CD4-positive, alpha-beta T cell treated with Interleukin-4 for 1 hour (primary cell): ENCODE data around the gene RASA2.
"Not testable (repeated sequence)": the region's sequence is repeated elsewhere in the genome, so short reads cannot be mapped to it uniquely, and the experiment has no call there.

ENCODE experiments used
- DNase-seq, 2 donors: peaks; one replicate each; pipeline ENCODE4 v3.0.0-alpha.2; 2020 to 2022

The RASA2 gene

DNA sequence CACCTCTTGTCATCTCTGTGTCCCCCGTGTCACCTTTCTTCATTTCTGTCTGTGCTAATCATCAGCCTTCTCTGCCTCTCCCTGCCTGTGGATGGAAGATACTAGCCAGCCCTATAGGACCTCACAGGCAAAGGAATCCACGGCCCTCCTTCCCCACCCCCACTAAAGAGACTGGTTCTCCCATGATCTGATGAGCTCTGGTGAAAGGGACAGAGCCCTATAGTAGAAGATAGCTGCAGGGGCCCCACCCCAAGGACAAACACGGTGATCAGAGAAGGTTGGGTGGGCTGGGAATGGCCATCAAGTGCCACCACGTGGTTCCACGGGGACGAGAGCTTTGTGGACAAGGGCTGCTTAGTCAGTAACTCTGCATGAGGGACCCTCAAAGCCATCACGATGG lies 27.8 kb upstream of the RASA2 start:
- no peak for DNase-seq

- peak; percentile 89 for DNase-seq
Measured at GRCh38 chr3:141460097-141460704, 26.6 kb upstream of the RASA2 start.

DNA sequence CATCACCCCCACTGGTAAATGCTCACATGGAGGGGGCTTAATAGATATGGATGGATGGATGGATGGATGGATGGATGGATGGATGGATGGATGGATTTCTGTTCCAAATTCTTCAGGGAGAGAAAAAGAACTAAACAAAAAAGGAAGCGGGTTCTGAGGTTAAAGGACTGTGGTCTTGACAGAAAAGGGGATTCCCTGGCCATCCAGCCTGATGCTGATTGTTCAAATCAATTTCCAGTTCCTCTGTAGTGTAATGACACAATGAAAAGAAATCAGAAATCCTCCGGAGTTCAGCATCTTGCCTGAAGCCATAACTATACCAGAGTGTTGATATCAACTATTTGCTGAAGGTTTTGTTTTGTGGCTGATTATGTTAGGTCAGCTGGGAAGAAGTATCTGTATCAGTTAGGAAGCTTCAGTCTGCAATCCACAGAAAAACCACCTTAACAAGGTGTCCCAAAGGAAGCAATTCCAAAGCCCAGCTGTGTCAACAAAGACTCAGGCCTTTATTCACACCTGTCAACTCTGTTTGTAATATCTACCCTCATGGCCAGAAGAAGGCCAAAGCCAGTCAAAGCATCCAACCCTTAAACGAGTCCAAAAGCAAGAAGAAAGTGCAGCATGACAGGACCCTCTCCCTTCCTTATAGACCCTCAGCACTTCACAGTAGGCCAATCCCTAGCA lies 24.5 kb upstream of the RASA2 start:
- DNase-seq, result peak in 1 of 2 donors; percentile 12

DNA sequence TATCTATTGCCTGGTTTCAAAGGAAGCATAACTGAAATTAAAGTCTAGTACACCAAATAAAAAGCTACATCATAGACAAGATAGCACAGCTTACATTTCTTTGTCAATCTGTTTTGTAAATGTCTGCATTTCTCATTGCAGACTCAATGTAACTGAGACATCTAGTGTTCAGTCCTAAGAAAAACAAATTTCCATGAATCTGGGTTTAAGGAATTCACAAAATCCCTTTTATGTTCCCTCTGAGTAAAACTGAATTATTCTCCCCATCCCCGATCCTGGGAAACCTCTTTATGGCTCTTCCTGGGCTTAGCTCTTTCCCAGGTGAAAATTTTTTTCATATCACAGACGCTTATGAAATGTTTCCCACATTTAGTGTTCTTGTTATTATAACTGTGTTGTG lies 21.6 kb upstream of the RASA2 start:
- no peak for DNase-seq

DNA sequence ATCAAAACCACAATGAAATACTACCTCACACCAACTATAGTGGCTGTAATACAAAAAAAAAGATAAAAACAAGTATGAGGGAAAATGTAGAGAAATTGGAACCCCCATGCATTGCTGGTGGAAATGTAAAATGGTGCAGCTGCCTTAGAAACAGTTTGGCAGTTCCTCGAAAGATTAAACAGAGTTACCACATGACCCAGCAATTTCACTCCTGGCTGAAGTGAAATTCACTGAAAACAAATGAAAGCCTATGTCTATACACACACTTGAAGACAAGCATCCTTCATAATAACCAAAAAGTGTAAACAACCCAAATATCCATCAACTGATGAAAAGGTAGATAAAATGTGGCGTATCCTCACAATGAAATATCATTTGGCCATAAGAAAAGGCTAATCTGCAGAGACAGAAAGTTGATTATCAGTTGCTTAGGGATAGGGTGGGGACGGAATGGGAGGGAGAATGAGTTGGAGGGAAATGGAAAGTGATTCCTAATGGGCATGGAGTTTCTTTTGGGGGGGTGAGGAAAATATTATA lies 20.1 kb upstream of the RASA2 start:
- no peak for DNase-seq

DNA sequence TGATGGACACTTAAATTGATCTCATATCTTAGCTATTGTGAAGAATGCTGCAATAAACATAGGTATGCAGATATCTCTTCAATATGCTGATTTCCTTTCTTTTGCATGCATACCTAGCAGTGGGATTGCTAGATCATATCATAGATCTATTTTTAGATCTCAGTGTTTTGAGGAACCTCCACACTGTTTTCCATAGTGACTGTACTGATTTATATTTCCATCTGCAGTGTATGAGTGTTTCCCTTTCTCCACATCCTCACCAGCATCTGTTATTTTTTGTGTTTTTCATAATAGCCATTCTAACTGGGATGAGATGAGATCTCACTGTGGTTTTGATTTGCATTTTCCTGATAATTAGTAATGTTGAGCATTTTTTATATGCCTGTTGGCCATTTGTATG lies 17.1 kb upstream of the RASA2 start:
- DNase-seq, result no peak

DNA sequence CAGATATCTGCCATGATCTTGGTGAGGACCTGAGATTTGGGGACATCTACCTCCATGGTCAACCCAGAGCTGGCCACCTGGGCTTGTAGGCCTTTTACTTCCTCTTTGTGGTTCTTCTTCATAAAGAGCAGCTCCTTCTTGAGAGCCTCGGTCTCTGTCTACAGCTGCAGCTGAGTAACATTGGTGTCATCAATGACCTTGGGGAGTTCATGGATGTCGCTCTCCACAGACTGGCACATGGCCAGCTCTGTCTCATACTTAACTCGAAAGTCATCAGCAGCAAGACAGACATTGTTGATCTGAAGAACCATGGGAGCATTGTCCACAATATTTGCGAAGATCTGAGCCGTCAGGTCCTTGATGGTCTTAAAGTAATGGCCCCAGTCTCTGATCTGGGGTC lies 15.7 kb upstream of the RASA2 start:
- DNase-seq, result no peak

DNA sequence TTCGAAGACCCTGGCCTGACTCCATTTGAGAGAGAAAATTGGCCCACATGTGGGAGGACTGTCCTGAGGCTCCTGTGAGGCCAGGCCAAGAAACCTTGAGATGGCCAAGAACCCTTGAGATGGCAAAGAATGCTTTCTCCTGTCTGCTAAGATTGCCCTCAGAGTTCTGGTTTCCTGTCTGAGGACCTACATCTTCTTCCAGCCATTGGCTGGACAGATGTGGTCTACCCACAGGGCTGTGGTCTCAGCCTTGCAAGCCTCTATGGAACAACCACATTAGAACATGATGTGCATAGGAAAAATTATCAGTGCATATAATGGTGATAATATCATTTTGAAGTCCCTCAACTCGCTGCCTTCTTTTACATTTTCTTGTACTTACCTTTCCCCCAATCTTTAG lies 10.8 kb upstream of the RASA2 start:
- peak in 1 of 2 donors; percentile 46 for DNase-seq

DNA sequence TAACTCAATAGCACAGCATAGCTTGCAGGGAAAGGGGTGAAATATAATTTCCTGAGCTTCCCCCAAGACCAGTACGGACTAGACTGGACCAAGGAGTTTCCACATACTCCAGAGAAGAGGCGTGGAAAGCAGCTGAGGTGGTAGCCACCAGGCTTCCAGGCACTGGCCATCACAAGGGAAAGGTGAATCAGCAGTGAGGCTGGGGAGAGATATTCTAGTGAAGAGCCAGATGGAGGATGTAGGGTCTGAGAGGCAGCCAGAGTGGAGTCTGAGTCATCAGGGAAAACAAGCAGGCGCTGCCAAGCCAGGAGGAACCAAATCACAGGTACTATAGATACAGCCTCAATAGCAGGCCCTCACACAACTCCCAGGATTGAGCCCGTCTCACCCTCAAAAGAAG lies 9.6 kb upstream of the RASA2 start:
- DNase-seq, result no peak

DNA sequence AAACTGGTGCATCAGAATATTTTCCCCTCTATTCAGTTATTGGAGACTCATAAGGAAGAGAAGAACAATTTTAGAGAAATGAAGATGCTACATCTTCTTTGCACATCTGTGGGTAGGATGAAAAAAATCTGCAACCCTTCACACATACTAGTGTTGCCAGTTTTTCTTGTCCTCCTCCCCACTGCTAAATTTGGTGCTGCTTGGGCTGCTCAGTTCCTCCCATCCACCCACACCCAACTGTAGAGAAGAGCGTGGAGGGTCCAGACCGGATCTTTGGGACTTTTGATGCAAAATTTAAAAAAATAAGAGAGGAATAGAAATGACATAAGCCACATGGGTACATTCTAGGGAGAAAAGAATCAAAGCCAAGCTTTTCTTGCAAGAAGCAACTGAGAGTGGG lies 8.7 kb upstream of the RASA2 start:
- DNase-seq, result no peak

GRCh38 chr3:141478840-141479239 lies 8.0 kb upstream of the RASA2 start:
- not testable (repeated sequence) for DNase-seq

- no peak for DNase-seq
Measured at GRCh38 chr3:141482245-141482922, 4.4 kb upstream of the RASA2 start.

DNA sequence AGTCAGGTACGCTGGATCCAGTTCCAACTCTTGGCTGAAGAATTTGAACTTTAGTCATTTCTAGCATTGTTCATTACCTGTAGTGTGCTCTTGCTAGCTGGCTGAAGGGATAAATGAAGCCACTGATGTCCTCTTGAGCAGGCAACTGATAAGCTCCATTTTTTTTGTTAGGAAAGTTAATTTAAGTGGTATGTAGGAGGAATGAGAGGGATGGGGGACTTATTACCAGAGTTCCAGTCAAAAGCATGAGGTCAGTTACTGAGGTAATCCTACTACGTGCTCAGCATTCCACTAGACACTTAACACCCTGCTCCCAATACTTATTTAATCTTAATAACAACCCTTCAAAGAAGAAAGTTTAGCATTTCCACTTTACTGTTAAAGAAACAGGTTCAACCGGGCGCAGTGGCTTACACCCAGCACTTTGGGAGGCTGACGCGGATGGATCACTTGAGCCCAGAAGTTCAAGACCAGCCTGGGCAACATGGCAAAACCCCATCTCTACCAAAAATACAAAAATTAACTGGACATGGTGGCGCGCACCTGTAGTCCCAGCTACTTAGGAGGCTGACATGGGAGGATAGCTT lies 2.0 kb upstream of the RASA2 start:
- no peak for DNase-seq

DNA sequence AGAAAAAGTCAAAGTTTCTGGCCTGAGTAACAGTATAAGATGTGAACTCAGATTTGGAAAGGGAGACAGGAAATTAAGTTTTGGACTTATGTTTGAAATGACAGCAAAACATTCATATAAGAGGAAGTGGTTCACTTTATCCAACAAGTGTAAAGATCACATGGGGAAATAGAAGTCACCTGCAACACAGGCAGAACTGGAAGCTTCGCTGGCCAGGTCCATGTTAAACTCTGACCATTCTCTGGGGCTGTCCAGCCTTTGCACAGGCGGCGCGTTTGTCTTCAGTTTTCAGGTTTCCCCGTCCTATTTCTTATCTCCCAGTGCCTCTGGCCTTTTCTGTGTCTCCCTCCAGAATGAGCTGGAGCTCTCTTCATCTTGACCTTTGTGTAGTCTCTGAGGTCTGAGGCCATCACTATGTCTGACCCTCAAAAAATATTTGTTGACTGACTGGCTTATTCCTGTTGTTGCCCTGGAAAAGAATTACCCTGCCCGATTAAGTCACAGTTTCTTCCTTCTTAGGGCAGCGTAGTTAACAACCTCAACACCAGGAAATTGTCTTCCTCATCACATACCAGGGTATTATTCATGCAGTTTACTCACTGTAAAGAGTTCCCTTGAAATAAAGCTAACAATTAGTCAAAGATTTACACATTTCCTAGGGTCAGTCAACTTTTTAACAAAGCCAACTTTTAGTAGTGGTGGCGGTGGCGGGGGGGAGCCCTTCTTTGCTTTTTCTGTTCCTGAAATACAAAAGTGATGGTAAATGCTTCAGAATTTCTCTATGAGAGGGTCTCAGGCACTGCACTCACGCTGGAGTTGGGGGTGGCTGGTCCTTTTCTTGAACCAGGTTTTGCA lies 959 bp upstream of the RASA2 start:
- peak; percentile 12 to 35 for DNase-seq

DNA sequence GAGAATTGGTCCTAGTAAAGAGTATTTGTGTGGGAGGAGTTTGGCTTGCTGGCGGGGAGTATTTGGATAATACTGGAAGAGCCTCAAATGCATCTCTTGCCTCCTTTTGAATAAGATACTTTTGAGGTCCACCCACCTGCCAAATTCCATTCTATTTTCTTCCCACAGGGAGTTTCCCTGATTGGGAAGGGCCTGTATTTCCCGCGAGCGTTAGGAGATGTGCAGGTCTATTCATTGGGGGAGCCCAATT lies 406 bp upstream of the RASA2 start:
- no peak for DNase-seq

DNA sequence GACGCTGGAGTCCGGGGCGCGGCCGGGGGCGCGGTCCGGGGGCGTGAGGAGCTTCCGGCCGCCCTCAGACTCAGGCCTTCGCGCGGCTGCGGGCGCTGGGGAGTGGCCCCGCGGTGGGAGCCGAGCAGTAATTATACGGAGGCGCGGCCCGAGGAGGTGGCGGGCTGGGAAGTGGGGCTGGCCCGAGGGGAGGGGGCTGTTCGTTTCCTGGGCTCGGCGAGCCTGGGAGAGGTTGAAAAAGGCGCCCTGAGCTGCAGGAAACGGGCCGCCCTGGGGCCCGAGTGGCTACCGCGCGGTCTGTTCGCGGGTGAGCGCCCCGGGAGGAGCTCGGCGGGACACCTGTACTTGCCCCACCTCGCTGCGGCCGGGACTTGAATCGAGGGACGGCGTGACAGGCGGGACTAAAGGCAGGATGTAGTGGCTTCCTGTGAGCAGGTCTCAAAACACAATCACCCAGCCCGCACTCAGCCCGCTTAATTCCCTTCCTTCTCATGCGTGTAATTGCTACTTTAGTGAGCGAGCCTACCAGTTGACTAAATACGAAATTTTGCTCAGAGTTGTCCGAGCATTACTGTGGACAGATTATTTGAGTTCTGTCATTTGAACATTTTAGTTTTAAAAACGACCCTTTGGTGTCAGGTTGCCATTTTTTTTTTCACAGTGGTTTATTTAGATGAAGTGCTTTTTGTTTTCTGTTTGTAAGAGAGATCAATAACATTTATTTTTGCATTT lies 860 bp downstream of the RASA2 start:
- DNase-seq, result peak; percentile 90

- DNase-seq, result peak; percentile 18 to 63
Measured at GRCh38 chr3:141489203-141489602, 2.4 kb downstream of the RASA2 start.

GRCh38 chr3:141491081-141491480 lies 4.3 kb downstream of the RASA2 start:
- DNase-seq, result no peak

DNA sequence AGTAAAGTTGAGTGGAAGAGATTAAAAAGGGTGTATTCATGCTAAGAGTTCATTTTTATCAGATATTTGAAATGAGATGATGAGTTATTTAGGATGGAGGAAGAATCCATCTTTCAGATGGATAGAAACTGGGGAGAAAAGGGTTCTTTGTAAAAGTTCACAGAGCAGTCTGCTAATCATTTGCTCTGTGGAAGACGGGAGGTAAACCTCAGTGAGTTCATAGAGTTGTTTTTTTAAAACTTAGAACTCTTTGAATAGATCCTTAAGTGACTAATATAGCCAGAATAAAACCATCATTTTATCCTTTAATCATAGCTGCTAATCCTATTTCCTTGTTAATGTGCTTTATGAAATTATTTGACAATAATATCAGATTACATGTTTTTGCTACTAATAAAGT lies 5.1 kb downstream of the RASA2 start:
- DNase-seq, result no peak

GRCh38 chr3:141493184-141493583 lies 6.4 kb downstream of the RASA2 start:
- peak; percentile 36 to 73 for DNase-seq

GRCh38 chr3:141497589-141497988 lies 10.8 kb downstream of the RASA2 start:
- not testable (repeated sequence) for DNase-seq

DNA sequence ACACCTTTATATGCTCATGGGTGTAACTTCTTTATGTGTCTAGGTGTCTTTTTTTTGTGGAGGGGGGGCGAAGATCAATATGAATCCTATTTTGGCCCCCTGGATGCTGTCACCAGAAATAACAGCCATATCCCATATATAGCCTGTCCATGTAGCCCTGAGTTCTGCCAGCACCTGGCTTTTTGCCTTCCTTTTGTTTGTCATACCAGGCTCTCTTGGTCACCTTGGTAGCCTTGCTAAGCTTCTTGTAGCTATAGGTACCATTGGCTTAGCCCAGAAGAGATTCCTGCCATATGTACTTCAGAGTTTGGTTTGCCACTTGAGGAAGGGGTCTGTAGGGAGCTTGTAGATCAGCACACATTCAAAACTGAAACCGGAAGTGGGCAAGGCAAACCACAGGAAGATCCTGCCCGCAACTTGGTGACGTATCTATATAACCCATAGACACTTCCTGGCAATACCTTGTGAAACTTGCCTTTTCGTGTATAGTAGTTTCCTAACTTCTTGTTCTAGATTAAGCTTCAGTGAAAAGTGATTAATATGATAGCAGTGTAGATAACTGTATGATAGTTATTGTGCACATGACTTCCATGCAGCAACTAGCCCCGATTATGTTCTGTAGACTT lies 11.9 kb downstream of the RASA2 start:
- peak; percentile 94 to 95 for DNase-seq
